IPS-20b (cell line): ENCODE measurements around the gene FMNL2.
A peak's percentile ranks its signal among the peaks of the same experiment; 100 is the strongest.
"Not testable (repeated sequence)": the region's sequence is repeated elsewhere in the genome, so short reads cannot be mapped to it uniquely, and the experiment has no call there.

Experiments
- H3K27ac ChIP-seq: one replicate; pipeline ENCODE4 v1.5.1; 2013; ENCODE audit warnings: low read length
- H3K27me3 ChIP-seq: 2 replicates; pipeline ENCODE4 v1.6.1; 2013; ENCODE audit warnings: mild to moderate bottlenecking, low read length, inconsistent platforms; ENCODE audit not compliant: insufficient read depth
- H3K36me3 ChIP-seq: 2 replicates; pipeline ENCODE4 v1.6.1; 2013; ENCODE audit warnings: low read depth, mild to moderate bottlenecking, inconsistent platforms, low read length, moderate library complexity; ENCODE audit not compliant: insufficient read depth
- H3K4me1 ChIP-seq: 2 replicates; pipeline ENCODE4 v1.6.1; 2013; ENCODE audit warnings: mild to moderate bottlenecking, control low read depth, inconsistent platforms, low read length, moderate library complexity; ENCODE audit not compliant: insufficient read depth
- H3K4me3 ChIP-seq: 2 replicates; pipeline ENCODE4 v1.5.1; 2013; ENCODE audit warnings: mild to moderate bottlenecking, low read length, inconsistent platforms
- H3K9ac ChIP-seq: 2 replicates; pipeline ENCODE4 v1.6.1; 2013; ENCODE audit warnings: low read depth, mild to moderate bottlenecking, inconsistent platforms, low read length, moderate library complexity
- H3K9me3 ChIP-seq: 2 replicates; pipeline ENCODE4 v1.6.1; 2013; ENCODE audit warnings: mild to moderate bottlenecking, low read depth, low read length, inconsistent platforms; ENCODE audit not compliant: insufficient read depth

Gene FMNL2

GRCh38 chr2:152322222-152322621, 12.8 kb upstream of the FMNL2 start:
- Histone ChIP-seq H3K4me3 (no peak overlapping the region), H3K27me3 (no peaks in the 10 kb centered on the region), H3K9ac (no peak overlapping the region), H3K4me1 (no peaks in the 10 kb centered on the region), H3K36me3 (no peaks in the 10 kb centered on the region), H3K27ac (no peak overlapping the region), H3K9me3 (no peaks in the 10 kb centered on the region)

DNA sequence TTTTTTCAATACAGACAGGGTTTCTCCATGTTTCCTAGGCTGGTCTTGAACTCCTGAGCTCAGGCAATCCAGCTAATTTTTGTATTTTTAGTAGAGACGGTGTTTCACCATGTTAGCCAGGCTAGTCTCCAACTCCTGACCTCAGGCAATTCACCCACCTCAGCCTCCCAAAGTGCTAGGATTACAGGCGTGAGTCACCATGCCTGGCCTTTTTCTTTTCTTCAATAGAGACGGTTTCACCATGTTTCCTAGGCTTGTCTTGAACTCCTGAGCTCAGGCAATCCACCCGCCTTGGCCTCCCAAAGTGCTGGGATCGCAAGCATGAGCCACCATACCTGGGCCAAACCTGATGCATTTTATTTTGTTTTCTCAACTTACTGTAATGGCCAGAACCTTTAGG, 9.8 kb upstream of the FMNL2 start:
- not testable (repeated sequence) for H3K4me1 ChIP-seq, H3K4me3 ChIP-seq, H3K27ac ChIP-seq, H3K27me3 ChIP-seq, H3K9ac ChIP-seq, H3K9me3 ChIP-seq, H3K36me3 ChIP-seq

GRCh38 chr2:152326710-152327109, 8.3 kb upstream of the FMNL2 start:
- Histone ChIP-seq H3K4me1 (no peaks in the 10 kb centered on the region), H3K9ac (no peak overlapping the region), H3K4me3 (no peak overlapping the region), H3K27ac (no peak overlapping the region), H3K27me3 (no peaks in the 10 kb centered on the region), H3K9me3 (no peaks in the 10 kb centered on the region), H3K36me3 (no peaks in the 10 kb centered on the region)

DNA sequence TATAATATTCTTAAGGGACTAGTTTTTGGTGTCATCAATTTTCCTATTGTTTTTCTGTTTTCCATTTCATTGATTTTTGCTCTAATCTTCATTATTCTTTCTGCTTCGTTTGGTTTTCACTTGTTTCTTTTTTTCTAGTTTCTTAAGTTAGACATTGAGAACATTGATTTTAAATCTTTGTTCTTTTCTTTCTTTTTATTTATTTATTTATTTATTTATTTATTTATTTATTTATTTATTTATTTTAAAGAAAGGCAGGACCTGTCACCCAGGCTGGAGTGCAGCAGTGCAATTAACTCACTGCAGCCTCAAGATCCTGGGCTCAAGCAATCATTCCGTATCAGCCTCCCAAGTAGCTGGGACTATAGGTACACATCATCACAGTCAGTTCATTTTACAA, 7.0 kb upstream of the FMNL2 start:
- no peaks in the 10 kb centered on the region for H3K4me1 ChIP-seq
- H3K27me3 ChIP-seq, result no peaks in the 10 kb centered on the region
- H3K36me3 ChIP-seq, result no peaks in the 10 kb centered on the region
- no peak overlapping the region for H3K27ac ChIP-seq
- H3K4me3 ChIP-seq, result no peak overlapping the region
- H3K9ac ChIP-seq, result no peak overlapping the region
- no peaks in the 10 kb centered on the region for H3K9me3 ChIP-seq

GRCh38 chr2:152330235-152330866, 4.6 kb upstream of the FMNL2 start:
- Histone ChIP-seq H3K9ac (no peak overlapping the region), H3K9me3 (no peaks in the 10 kb centered on the region), H3K27me3 (0 out of 2 replicates have a peak, but pooled peaks cover 7% of the 10 kb centered on the region), H3K4me1 (no peaks in the 10 kb centered on the region), H3K36me3 (no peaks in the 10 kb centered on the region), H3K27ac (no peak overlapping the region), H3K4me3 (no peak overlapping the region)

GRCh38 chr2:152334701-152335015, 316 bp upstream of the FMNL2 start:
- H3K27ac ChIP-seq, result no peak overlapping the region
- no peaks in the 10 kb centered on the region for H3K9me3 ChIP-seq
- peaks cover 16% of the 10 kb centered on the region; the same call in 1 of the 2 replicates for H3K27me3 ChIP-seq
- peak overlapping the region; percentile 57; the same call in 1 of the 2 replicates for H3K9ac ChIP-seq
- H3K4me1 ChIP-seq, result peaks cover 20% of the 10 kb centered on the region
- H3K36me3 ChIP-seq, result no peaks in the 10 kb centered on the region
- peak overlapping the region; percentile 78 for H3K4me3 ChIP-seq

DNA sequence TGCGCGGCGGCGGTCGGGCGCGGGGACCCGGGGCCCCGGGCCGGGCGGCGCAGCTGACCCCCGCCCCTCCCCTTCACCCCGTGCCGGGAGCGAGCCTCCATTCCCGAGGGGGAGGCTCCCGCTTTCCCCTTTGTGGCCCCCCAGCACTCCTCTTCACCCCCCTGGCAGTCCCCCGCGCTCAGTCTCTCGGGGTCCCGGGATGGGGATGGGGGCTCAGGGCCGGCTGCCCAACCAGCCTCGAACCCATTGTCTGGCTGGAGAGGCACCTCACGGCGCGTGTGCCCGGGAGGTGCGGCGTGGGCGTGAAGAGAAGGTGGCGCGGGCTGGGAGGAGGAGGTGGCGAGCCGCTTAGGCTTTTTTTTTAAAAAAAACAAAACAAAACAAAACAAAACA, 748 bp downstream of the FMNL2 start:
- Histone ChIP-seq H3K4me1 (peaks cover 20% of the 10 kb centered on the region), H3K27ac (no peak overlapping the region), H3K9ac (peak overlapping the region; percentile 78; the same call in 1 of the 2 replicates), H3K36me3 (no peaks in the 10 kb centered on the region), H3K4me3 (peak overlapping the region; percentile 78), H3K9me3 (no peaks in the 10 kb centered on the region), H3K27me3 (peaks cover 16% of the 10 kb centered on the region; the same call in 1 of the 2 replicates)

- H3K4me3 ChIP-seq, result peak overlapping the region; percentile 78
- no peaks in the 10 kb centered on the region for H3K9me3 ChIP-seq
- H3K27ac ChIP-seq, result no peak overlapping the region
- H3K36me3 ChIP-seq, result no peaks in the 10 kb centered on the region
- peaks cover 20% of the 10 kb centered on the region for H3K4me1 ChIP-seq
- peak overlapping the region; percentile 78 for H3K9ac ChIP-seq
- H3K27me3 ChIP-seq, result peaks cover 16% of the 10 kb centered on the region; the same call in 1 of the 2 replicates
Observed at GRCh38 chr2:152336119-152336853, 1.3 kb downstream of the FMNL2 start.

GRCh38 chr2:152336854-152337510, 2.0 kb downstream of the FMNL2 start:
- Histone ChIP-seq H3K9me3 (no peaks in the 10 kb centered on the region), H3K36me3 (no peaks in the 10 kb centered on the region), H3K27ac (no peak overlapping the region), H3K4me3 (peak overlapping the region; percentile 78), H3K27me3 (peaks cover 16% of the 10 kb centered on the region; the same call in 1 of the 2 replicates), H3K9ac (peak overlapping the region; percentile 78; the same call in 1 of the 2 replicates), H3K4me1 (peaks cover 20% of the 10 kb centered on the region)

- H3K27ac ChIP-seq, result no peak overlapping the region
Observed at GRCh38 chr2:152337511-152337903, 2.5 kb downstream of the FMNL2 start.

DNA sequence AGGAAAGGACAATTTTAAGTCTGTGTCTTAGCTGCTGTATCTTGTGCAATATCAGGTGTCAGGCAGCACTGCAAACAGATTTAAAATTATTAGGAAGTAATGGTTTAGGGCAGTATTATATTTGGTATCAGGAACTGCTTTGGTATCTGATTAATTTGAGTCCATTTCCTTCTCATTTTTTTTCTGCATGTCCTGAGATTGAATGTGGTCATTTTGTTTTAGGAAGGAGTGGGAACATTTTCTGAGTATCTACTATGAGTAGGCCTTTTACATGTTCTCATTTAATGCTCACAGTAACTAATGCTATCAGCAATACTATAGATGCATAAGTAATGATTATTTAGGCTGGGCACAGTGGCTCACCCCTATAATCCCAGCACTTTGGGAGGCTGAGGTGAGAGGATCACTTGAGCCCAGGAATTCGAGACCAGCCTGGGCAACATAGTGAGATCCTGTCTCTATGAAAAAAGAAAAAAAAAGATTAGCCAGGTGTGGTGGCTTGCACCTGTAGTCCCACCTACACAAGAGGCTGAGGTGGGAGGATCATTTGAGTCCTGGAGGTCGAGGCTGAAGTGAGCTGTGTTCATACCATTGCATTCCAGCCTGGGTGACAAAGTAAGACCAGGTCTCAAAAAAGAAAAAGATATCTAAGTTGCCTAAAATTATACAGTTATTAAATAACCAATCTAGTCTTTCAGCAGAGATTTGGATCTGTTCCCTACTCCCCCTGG, 4.7 kb downstream of the FMNL2 start:
- H3K9ac ChIP-seq, result no peak overlapping the region
- no peak overlapping the region for H3K4me3 ChIP-seq
- H3K27me3 ChIP-seq, result peaks cover 8% of the 10 kb centered on the region; the same call in 1 of the 2 replicates
- peaks cover 23% of the 10 kb centered on the region for H3K4me1 ChIP-seq
- peaks cover 4% of the 10 kb centered on the region; the same call in 1 of the 2 replicates for H3K36me3 ChIP-seq
- H3K9me3 ChIP-seq, result no peaks in the 10 kb centered on the region
- no peak overlapping the region for H3K27ac ChIP-seq

More at GRCh38 chr2:152337511-152337903, 2.5 kb downstream of the FMNL2 start:
- Histone ChIP-seq H3K9me3 (no peaks in the 10 kb centered on the region), H3K27me3 (peaks cover 16% of the 10 kb centered on the region; the same call in 1 of the 2 replicates), H3K4me1 (peaks cover 20% of the 10 kb centered on the region), H3K4me3 (peak overlapping the region; percentile 78; the same call in 1 of the 2 replicates), H3K9ac (peak overlapping the region; percentile 78; the same call in 1 of the 2 replicates), H3K36me3 (no peaks in the 10 kb centered on the region)
